ENCODE measurements around the gene SLC35F1.

DNA sequence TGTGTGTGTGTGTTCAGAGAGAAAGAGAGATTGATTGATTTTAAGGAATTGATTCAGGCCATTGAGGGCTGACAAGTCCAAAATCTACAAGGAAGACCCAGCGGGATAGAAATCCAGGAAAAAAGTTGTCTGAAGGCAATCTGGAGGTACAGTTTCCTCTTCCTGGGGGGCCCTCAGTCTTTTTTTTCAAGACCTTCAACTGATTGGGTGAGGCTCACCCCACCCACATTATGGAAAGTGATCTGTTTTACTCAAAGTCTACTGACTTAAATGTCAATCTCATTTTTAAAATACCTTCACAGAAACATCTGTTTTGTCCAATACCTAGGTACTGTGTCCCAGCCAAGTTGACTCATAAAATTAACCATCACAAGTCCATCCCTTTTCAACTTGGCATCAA, 398.0 kb downstream of the SLC35F1 start:
- TF ChIP-seq, protein P1, sequence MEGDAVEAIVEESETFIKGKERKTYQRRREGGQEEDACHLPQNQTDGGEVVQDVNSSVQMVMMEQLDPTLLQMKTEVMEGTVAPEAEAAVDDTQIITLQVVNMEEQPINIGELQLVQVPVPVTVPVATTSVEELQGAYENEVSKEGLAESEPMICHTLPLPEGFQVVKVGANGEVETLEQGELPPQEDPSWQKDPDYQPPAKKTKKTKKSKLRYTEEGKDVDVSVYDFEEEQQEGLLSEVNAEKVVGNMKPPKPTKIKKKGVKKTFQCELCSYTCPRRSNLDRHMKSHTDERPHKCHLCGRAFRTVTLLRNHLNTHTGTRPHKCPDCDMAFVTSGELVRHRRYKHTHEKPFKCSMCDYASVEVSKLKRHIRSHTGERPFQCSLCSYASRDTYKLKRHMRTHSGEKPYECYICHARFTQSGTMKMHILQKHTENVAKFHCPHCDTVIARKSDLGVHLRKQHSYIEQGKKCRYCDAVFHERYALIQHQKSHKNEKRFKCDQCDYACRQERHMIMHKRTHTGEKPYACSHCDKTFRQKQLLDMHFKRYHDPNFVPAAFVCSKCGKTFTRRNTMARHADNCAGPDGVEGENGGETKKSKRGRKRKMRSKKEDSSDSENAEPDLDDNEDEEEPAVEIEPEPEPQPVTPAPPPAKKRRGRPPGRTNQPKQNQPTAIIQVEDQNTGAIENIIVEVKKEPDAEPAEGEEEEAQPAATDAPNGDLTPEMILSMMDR (IDR thresholded peaks at IDR 0.05), result no peak
- no peak for TF ChIP-seq POLR2A (IDR thresholded peaks at IDR 0.05)
